GM12801 (cell line): Measurements from ENCODE around the gene ZNF74.

Experiments
- CTCF ChIP-seq: IDR thresholded peaks from one replicate; pipeline ENCODE4 v1.5.1; 2011; ENCODE audit warnings: control low read depth; ENCODE audit not compliant: insufficient read length; ENCODE audit errors: extremely low read depth

The ZNF74 gene

GRCh38 chr22:20406686-20407408, 12.9 kb downstream of the ZNF74 start:
- TF ChIP-seq CTCF: no peak

- TF ChIP-seq CTCF: no peak
Observed at GRCh38 chr22:20407829-20408228, 13.9 kb downstream of the ZNF74 start.

GRCh38 chr22:20408891-20409290, 14.9 kb downstream of the ZNF74 start:
- no peak for TF ChIP-seq CTCF

- TF ChIP-seq CTCF: no peak
Observed at GRCh38 chr22:20412474-20413216, 18.7 kb downstream of the ZNF74 start.

- TF ChIP-seq CTCF: no peak
Observed at GRCh38 chr22:20413217-20414058, 19.5 kb downstream of the ZNF74 start.

- no peak for TF ChIP-seq CTCF
Observed at GRCh38 chr22:20414059-20414440, 20.1 kb downstream of the ZNF74 start.

GRCh38 chr22:20414450-20414849, 20.5 kb downstream of the ZNF74 start:
- TF ChIP-seq CTCF: no peak
